Measurements from ENCODE around the gene PCGF3. TPM values are rescaled to one million over a fixed set of nuclear protein-coding genes. Genes with fewer than 3 reads are reported as not detected.
A peak's percentile ranks its signal among the peaks of the same experiment; 100 is the strongest.

PCGF3 gene
- total RNA-seq, 1 donor = 43.1 TPM

DNA sequence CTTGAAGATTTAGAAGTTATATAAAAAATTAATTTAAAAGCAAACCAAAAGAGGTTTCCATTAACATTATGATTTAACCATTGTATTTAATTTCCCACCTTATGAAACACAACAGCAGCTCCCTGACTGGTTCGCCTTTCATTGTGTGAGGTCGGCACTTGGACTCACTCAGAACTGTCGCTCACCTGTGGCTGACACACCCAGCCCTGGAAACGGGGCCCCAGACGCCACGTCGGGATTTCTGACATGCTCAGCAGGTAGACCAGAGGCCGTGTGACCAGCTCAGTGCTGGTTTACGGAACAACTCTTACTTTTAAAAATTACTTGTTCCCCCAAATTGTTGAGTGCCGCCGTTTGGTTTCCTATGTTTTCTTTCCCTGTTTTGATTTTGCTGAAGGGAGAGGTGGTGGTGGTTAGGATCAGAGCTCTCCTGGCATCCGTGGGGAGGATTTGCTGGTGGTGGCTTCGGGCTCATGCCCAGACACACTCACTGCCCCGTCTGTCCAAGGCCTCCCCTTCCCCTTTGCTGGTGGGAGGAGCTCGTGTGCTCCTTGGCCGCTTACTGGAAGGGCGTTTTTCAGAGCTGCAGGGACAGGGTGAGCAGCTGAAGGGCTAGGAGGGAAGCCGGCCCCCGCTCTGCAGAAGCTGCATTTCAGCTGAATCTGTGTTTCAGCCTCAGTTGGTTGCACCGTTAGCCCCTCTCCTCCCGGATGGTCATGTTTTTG is 61.1 kb downstream of the PCGF3 start:
- Histone ChIP-seq H3K4me1 (ENCODE audit: insufficient read depth, low read length) (peaks cover 15% of the 10 kb centered on the region), H3K27me3 (ENCODE audit: insufficient read depth, low read length) (no peaks in the 10 kb centered on the region), H3K36me3 (ENCODE audit: insufficient read depth, low read length) (peaks cover 72% of the 10 kb centered on the region), H4K20me1 (ENCODE audit: insufficient read depth, low read length) (peaks cover 77% of the 10 kb centered on the region), H3K27ac (ENCODE audit: low read depth, low read length) (peak overlapping the region; percentile 67), H2AFZ (ENCODE audit: low read length) (no peak overlapping the region), H3K4me3 (ENCODE audit: insufficient read depth, low read length) (no peak overlapping the region), H3K4me2 (ENCODE audit: insufficient read depth, low read length) (no peak overlapping the region), H3K9me3 (ENCODE audit: low read depth, low read length) (no peaks in the 10 kb centered on the region), H3K79me2 (ENCODE audit: insufficient read depth, low read length) (peaks cover 55% of the 10 kb centered on the region)
- no peak for TF ChIP-seq CTCF (IDR thresholded peaks at IDR 0.05; ENCODE audit: extremely low read depth, low read depth, low read length)
- peak; percentile 52 for DNase-seq (ENCODE audit: insufficient read length, low spot score, missing footprints)

GRCh38 chr4:768076-768475 is 62.4 kb downstream of the PCGF3 start:
- Histone ChIP-seq H3K36me3 (ENCODE audit: insufficient read depth, low read length) (peaks cover 74% of the 10 kb centered on the region), H3K79me2 (ENCODE audit: insufficient read depth, low read length) (peaks cover 68% of the 10 kb centered on the region), H3K27me3 (ENCODE audit: insufficient read depth, low read length) (no peaks in the 10 kb centered on the region), H3K9me3 (ENCODE audit: low read depth, low read length) (no peaks in the 10 kb centered on the region), H3K27ac (ENCODE audit: low read depth, low read length) (no peak overlapping the region), H3K4me3 (ENCODE audit: insufficient read depth, low read length) (no peak overlapping the region), H4K20me1 (ENCODE audit: insufficient read depth, low read length) (peaks cover 74% of the 10 kb centered on the region), H3K4me1 (ENCODE audit: insufficient read depth, low read length) (peaks cover 17% of the 10 kb centered on the region), H3K4me2 (ENCODE audit: insufficient read depth, low read length) (no peak overlapping the region), H2AFZ (ENCODE audit: low read length) (no peak overlapping the region)
- no peak for TF ChIP-seq CTCF (IDR thresholded peaks at IDR 0.05; ENCODE audit: extremely low read depth, low read depth, low read length)
- peak; percentile 49 for DNase-seq (ENCODE audit: insufficient read length, low spot score, missing footprints)

DNA sequence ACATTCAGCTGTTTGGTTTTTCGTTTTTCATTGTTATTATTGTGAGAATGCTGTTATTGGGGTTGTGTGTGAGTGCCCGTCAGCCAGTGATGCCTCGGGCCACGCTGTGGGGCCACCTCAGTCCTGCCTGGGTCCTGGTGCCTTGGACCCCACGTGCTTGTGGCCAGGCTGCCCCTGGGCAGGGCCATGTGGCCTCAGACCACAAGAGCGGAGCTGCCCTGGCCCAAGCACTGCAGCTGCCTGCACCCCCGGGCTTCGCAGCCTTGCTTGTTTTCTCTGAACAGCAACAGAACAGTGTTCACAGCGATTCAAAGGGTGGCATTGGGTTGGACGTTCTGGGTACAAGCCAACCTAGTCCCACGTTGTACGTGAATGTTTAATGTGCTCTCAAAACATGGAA is 63.4 kb downstream of the PCGF3 start:
- TF ChIP-seq CTCF (IDR thresholded peaks at IDR 0.05; ENCODE audit: extremely low read depth, low read depth, low read length) = no peak
- Histone ChIP-seq H3K4me3 (ENCODE audit: insufficient read depth, low read length) (no peak overlapping the region), H3K36me3 (ENCODE audit: insufficient read depth, low read length) (peaks cover 68% of the 10 kb centered on the region), H3K9me3 (ENCODE audit: low read depth, low read length) (no peaks in the 10 kb centered on the region), H3K27me3 (ENCODE audit: insufficient read depth, low read length) (no peaks in the 10 kb centered on the region), H3K27ac (ENCODE audit: low read depth, low read length) (no peak overlapping the region), H3K4me2 (ENCODE audit: insufficient read depth, low read length) (no peak overlapping the region), H4K20me1 (ENCODE audit: insufficient read depth, low read length) (peaks cover 75% of the 10 kb centered on the region), H3K4me1 (ENCODE audit: insufficient read depth, low read length) (peaks cover 17% of the 10 kb centered on the region), H3K79me2 (ENCODE audit: insufficient read depth, low read length) (peaks cover 77% of the 10 kb centered on the region), H2AFZ (ENCODE audit: low read length) (no peak overlapping the region)
- peak; percentile 41 for DNase-seq (ENCODE audit: insufficient read length, low spot score, missing footprints)

GRCh38 chr4:769511-769910 is 63.9 kb downstream of the PCGF3 start:
- no peak overlapping the region for H3K4me3 ChIP-seq (ENCODE audit: insufficient read depth, low read length)
- H3K36me3 ChIP-seq (ENCODE audit: insufficient read depth, low read length) = peaks cover 71% of the 10 kb centered on the region
- H4K20me1 ChIP-seq (ENCODE audit: insufficient read depth, low read length) = peaks cover 75% of the 10 kb centered on the region
- peak; percentile 52 for DNase-seq (ENCODE audit: insufficient read length, low spot score, missing footprints)
- H3K9me3 ChIP-seq (ENCODE audit: low read depth, low read length) = no peaks in the 10 kb centered on the region
- H3K27ac ChIP-seq (ENCODE audit: low read depth, low read length) = no peak overlapping the region
- H3K4me1 ChIP-seq (ENCODE audit: insufficient read depth, low read length) = peaks cover 17% of the 10 kb centered on the region
- H3K79me2 ChIP-seq (ENCODE audit: insufficient read depth, low read length) = peaks cover 82% of the 10 kb centered on the region
- H3K4me2 ChIP-seq (ENCODE audit: insufficient read depth, low read length) = no peak overlapping the region
- no peaks in the 10 kb centered on the region for H3K27me3 ChIP-seq (ENCODE audit: insufficient read depth, low read length)
- no peak overlapping the region for H2AFZ ChIP-seq (ENCODE audit: low read length)
- no peak for TF ChIP-seq CTCF (IDR thresholded peaks at IDR 0.05; ENCODE audit: extremely low read depth, low read depth, low read length)

Data from osteoblast (primary cell).